Thymus (tissue), 11 donors: ENCODE results near the gene VWA2. TPM values are rescaled to one million over a fixed set of nuclear protein-coding genes. Genes with fewer than 3 reads are reported as not detected.
A peak's percentile ranks its signal among the peaks of the same experiment; 100 is the strongest.

Experiments
- DNase-seq, 9 donors: peaks; one replicate each; pipeline ENCODE4 v3.0.0-alpha.2; 2013; ENCODE audit warnings: low spot score in 9 of 9, low read depth in 6 of 9, missing footprints in 1 of 9
- H3K27ac ChIP-seq, 2 donors: one replicate each; pipeline ENCODE4 v1.5.1; 2013; ENCODE audit warnings: control low read depth in 1 of 2, low read depth in 1 of 2, low read length in 1 of 2, mild to moderate bottlenecking in 1 of 2, moderate library complexity in 1 of 2
- H3K27me3 ChIP-seq, 2 donors: one replicate each; pipeline ENCODE4 v1.5.1; 2013; ENCODE audit warnings: low read length in 1 of 2; ENCODE audit not compliant: control insufficient read depth in 2 of 2, insufficient read depth in 1 of 2
- H3K36me3 ChIP-seq, 2 donors: one replicate each; pipeline ENCODE4 v1.5.1; 2013; ENCODE audit warnings: low read length in 1 of 2, mild to moderate bottlenecking in 1 of 2, moderate library complexity in 1 of 2; ENCODE audit not compliant: control insufficient read depth in 2 of 2, insufficient read depth in 2 of 2
- H3K4me1 ChIP-seq, 2 donors: one replicate each; pipeline ENCODE4 v1.5.1; 2013; ENCODE audit warnings: low read length in 2 of 2; ENCODE audit not compliant: control insufficient read depth in 2 of 2, insufficient read depth in 2 of 2
- H3K4me3 ChIP-seq, 2 donors: one replicate each; pipeline ENCODE4 v1.5.1; 2013; ENCODE audit warnings: low read length in 2 of 2, control low read depth in 1 of 2, mild to moderate bottlenecking in 1 of 2
- H3K9me3 ChIP-seq, 2 donors: one replicate each; pipeline ENCODE4 v1.5.1; 2013; ENCODE audit warnings: low read length in 1 of 2, mild to moderate bottlenecking in 1 of 2; ENCODE audit not compliant: control insufficient read depth in 2 of 2, insufficient read depth in 1 of 2
- WGBS: extraction: QIAGEN DNeasy Blood & Tissue Kit; methylation state at CpG from one replicate; pipeline ENCODE4 v1.1.7; 2013; 5-methylcytosine and 5-hydroxymethylcytosine counted together
- polyA plus RNA-seq: library from polyadenylated mRNA; stranded (reverse); fragments of 200-250 nt; gene quantifications from one replicate; pipeline ENCODE4 v1.2.3, GENCODE V29; 2013
- total RNA-seq: library from RNA; stranded (reverse); fragments of 120-200 nt; gene quantifications from one replicate; pipeline ENCODE4 v1.2.4, GENCODE V29; 2013
- donor health status: healthy.

The VWA2 gene
- total and polyA plus RNA-seq, 2 donors = 0.46 to 7.0 TPM

GRCh38 chr10:114212153-114212552 is 26.9 kb upstream of the VWA2 start:
- 96% methylated on average over 2 of the region's 2 CpGs for WGBS
- H3K27me3 ChIP-seq = no peaks in the 10 kb centered on the region
- no peaks in the 10 kb centered on the region for H3K9me3 ChIP-seq
- DNase-seq = no peak
- H3K4me1 ChIP-seq = no peaks in the 10 kb centered on the region
- no peak overlapping the region for H3K4me3 ChIP-seq
- no peaks in the 10 kb centered on the region for H3K36me3 ChIP-seq
- no peak overlapping the region for H3K27ac ChIP-seq

- Histone ChIP-seq H3K27me3 (no peaks in the 10 kb centered on the region), H3K4me3 (no peak overlapping the region), H3K4me1 (no peaks in the 10 kb centered on the region), H3K36me3 (no peaks in the 10 kb centered on the region), H3K9me3 (no peaks in the 10 kb centered on the region), H3K27ac (no peak overlapping the region)
- DNase-seq = no peak
- 95% methylated on average over 1 of the region's 1 CpG for WGBS
Measured at GRCh38 chr10:114215033-114215432, 24.0 kb upstream of the VWA2 start.

- no peak overlapping the region for H3K27ac ChIP-seq
- 96% methylated on average over 2 of the region's 2 CpGs for WGBS
- no peak for DNase-seq
- H3K27me3 ChIP-seq = peaks cover 0 to 3% of the 10 kb centered on the region in 2 donors
- no peaks in the 10 kb centered on the region for H3K9me3 ChIP-seq
- no peaks in the 10 kb centered on the region for H3K4me1 ChIP-seq
- H3K36me3 ChIP-seq = no peaks in the 10 kb centered on the region
- H3K4me3 ChIP-seq = no peak overlapping the region
Measured at GRCh38 chr10:114220281-114220680, 18.8 kb upstream of the VWA2 start.

GRCh38 chr10:114221235-114221634 is 17.8 kb upstream of the VWA2 start:
- Histone ChIP-seq H3K27me3 (peaks cover 0 to 3% of the 10 kb centered on the region in 2 donors), H3K27ac (no peak overlapping the region), H3K9me3 (no peaks in the 10 kb centered on the region), H3K36me3 (no peaks in the 10 kb centered on the region), H3K4me3 (no peak overlapping the region), H3K4me1 (no peaks in the 10 kb centered on the region)
- WGBS = 95% methylated on average over 4 of the region's 4 CpGs
- no peak for DNase-seq

- Histone ChIP-seq H3K36me3 (no peaks in the 10 kb centered on the region), H3K4me1 (no peaks in the 10 kb centered on the region), H3K4me3 (no peak overlapping the region), H3K27me3 (peaks cover 0 to 3% of the 10 kb centered on the region in 2 donors), H3K27ac (no peak overlapping the region), H3K9me3 (no peaks in the 10 kb centered on the region)
- no peak for DNase-seq
- 96% methylated on average over 4 of the region's 4 CpGs for WGBS
Measured at GRCh38 chr10:114223066-114223465, 16.0 kb upstream of the VWA2 start.

- Histone ChIP-seq H3K9me3 (no peaks in the 10 kb centered on the region), H3K36me3 (no peaks in the 10 kb centered on the region), H3K4me3 (no peak overlapping the region), H3K27me3 (peaks cover 0 to under 1% of the 10 kb centered on the region in 2 donors), H3K4me1 (no peaks in the 10 kb centered on the region), H3K27ac (no peak overlapping the region)
- 81% methylated on average over 3 of the region's 3 CpGs for WGBS
- DNase-seq = no peak
Measured at GRCh38 chr10:114228156-114228555, 10.9 kb upstream of the VWA2 start.

- WGBS = 92% methylated on average over 4 of the region's 4 CpGs
- Histone ChIP-seq H3K4me1 (peaks cover 0 to 4% of the 10 kb centered on the region in 2 donors), H3K27ac (no peak overlapping the region), H3K27me3 (peaks cover 0 to 18% of the 10 kb centered on the region in 2 donors), H3K9me3 (no peaks in the 10 kb centered on the region), H3K36me3 (no peaks in the 10 kb centered on the region), H3K4me3 (no peak overlapping the region)
- no peak for DNase-seq
Measured at GRCh38 chr10:114232561-114233176, 6.4 kb upstream of the VWA2 start.

GRCh38 chr10:114233482-114233881 is 5.6 kb upstream of the VWA2 start:
- peaks cover 0 to 4% of the 10 kb centered on the region in 2 donors for H3K4me1 ChIP-seq
- H3K9me3 ChIP-seq = no peaks in the 10 kb centered on the region
- no peak overlapping the region for H3K27ac ChIP-seq
- no peaks in the 10 kb centered on the region for H3K36me3 ChIP-seq
- peaks cover 0 to 27% of the 10 kb centered on the region in 2 donors for H3K27me3 ChIP-seq
- H3K4me3 ChIP-seq = no peak overlapping the region
- no peak for DNase-seq
- 74% methylated on average over 6 of the region's 6 CpGs for WGBS

GRCh38 chr10:114234132-114234531 is 4.9 kb upstream of the VWA2 start:
- peak in 2 of 9 donors; percentile 10 to 42 for DNase-seq
- H3K27me3 ChIP-seq = peaks cover 4 to 33% of the 10 kb centered on the region in 2 donors

More at GRCh38 chr10:114234132-114234531, 4.9 kb upstream of the VWA2 start:
- no peaks in the 10 kb centered on the region for H3K9me3 ChIP-seq
- peaks cover 0 to 7% of the 10 kb centered on the region in 2 donors for H3K4me1 ChIP-seq
- no peaks in the 10 kb centered on the region for H3K36me3 ChIP-seq
- no peak overlapping the region for H3K27ac ChIP-seq
- no peak overlapping the region for H3K4me3 ChIP-seq
